ENCODE measurements around the gene DEPDC4.

Gene DEPDC4

GRCh38 chr12:100254876-100255275 lies 12.0 kb downstream of the DEPDC4 start:
- DNase-seq (ENCODE audit: low read depth): no peak
- no peak overlapping the region for H3K4me3 ChIP-seq (ENCODE audit: low read length)
- TF ChIP-seq CTCF (conservative IDR thresholded peaks at IDR 0.05; ENCODE audit: low read length): no peak

GRCh38 chr12:100253437-100253836 lies 13.4 kb downstream of the DEPDC4 start:
- H3K4me3 ChIP-seq (ENCODE audit: low read length): no peak overlapping the region
- DNase-seq (ENCODE audit: low read depth): no peak
- no peak for TF ChIP-seq CTCF (conservative IDR thresholded peaks at IDR 0.05; ENCODE audit: low read length)

- no peak for TF ChIP-seq CTCF (conservative IDR thresholded peaks at IDR 0.05; ENCODE audit: low read length)
- no peak for DNase-seq (ENCODE audit: low read depth)
- no peak overlapping the region for H3K4me3 ChIP-seq (ENCODE audit: low read length)
Measured at GRCh38 chr12:100251917-100252316, 15.0 kb downstream of the DEPDC4 start.

GRCh38 chr12:100249941-100250340 lies 16.9 kb downstream of the DEPDC4 start:
- no peak overlapping the region for H3K4me3 ChIP-seq (ENCODE audit: low read length)
- no peak for DNase-seq (ENCODE audit: low read depth)
- TF ChIP-seq CTCF (conservative IDR thresholded peaks at IDR 0.05; ENCODE audit: low read length): no peak

- H3K4me3 ChIP-seq (ENCODE audit: low read length): no peak overlapping the region
- TF ChIP-seq CTCF (conservative IDR thresholded peaks at IDR 0.05; ENCODE audit: low read length): no peak
- DNase-seq (ENCODE audit: low read depth): peak; percentile 22
Measured at GRCh38 chr12:100248886-100249285, 18.0 kb downstream of the DEPDC4 start.

GRCh38 chr12:100247765-100248164 lies 19.1 kb downstream of the DEPDC4 start:
- no peak for DNase-seq (ENCODE audit: low read depth)
- TF ChIP-seq CTCF (conservative IDR thresholded peaks at IDR 0.05; ENCODE audit: low read length): no peak

GRCh38 chr12:100243137-100243536 lies 23.7 kb downstream of the DEPDC4 start:
- TF ChIP-seq CTCF (conservative IDR thresholded peaks at IDR 0.05; ENCODE audit: low read length): no peak
- no peak overlapping the region for H3K4me3 ChIP-seq (ENCODE audit: low read length)
- no peak for DNase-seq (ENCODE audit: low read depth)

More at GRCh38 chr12:100247765-100248164, 19.1 kb downstream of the DEPDC4 start:
- H3K4me3 ChIP-seq (ENCODE audit: low read length): no peak overlapping the region
